HEK293 (cell line): ENCODE measurements around the gene MAMDC2.

Experiments used
- CTCF ChIA-PET: fragments of 350-600 bp; formaldehyde crosslinking; extraction: SDS; loops from one replicate; lab custom pipeline; 2021; ENCODE audit warnings: antibody characterized with exemption; lab: Yijun Ruan, JAX
- POLR2A ChIA-PET: fragments of 300-600 bp; formaldehyde crosslinking; extraction: SDS; loops from one replicate; lab custom pipeline; 2020; ENCODE audit warnings: antibody characterized with exemption, inconsistent platforms; lab: Yijun Ruan, JAX
- H3K27ac ChIP-seq: fragments of 200-500 bp; sonication (Bioruptor generic); 2 replicates; pipeline ENCODE4 v1.5.1; 2014; ENCODE audit warnings: low read depth, low read length, control low read depth, inconsistent platforms; ENCODE audit errors: extremely low read depth
- H3K36me3 ChIP-seq, 2 experiments: fragments of 200-500 bp in 1 of 2; sonication (Bioruptor generic) in 1 of 2; 1 replicate in 1 of 2; 2 replicates in 1 of 2; pipeline ENCODE4 v1.5.1; 2014 to 2017; ENCODE audit warnings: inconsistent platforms in 2 of 2, low read length in 2 of 2; ENCODE audit not compliant: control insufficient read depth in 2 of 2, insufficient read depth in 1 of 2
- H3K4me1 ChIP-seq: fragments of 200-500 bp; sonication (Bioruptor generic); 2 replicates; pipeline ENCODE4 v1.5.1; 2014; ENCODE audit warnings: mild to moderate bottlenecking, low read length, inconsistent platforms; ENCODE audit not compliant: control insufficient read depth, insufficient read depth
- H3K4me3 ChIP-seq: 2 replicates; pipeline ENCODE4 v1.5.1; 2011; ENCODE audit warnings: low read depth, mild to moderate bottlenecking, control low read depth, low read length, moderate library complexity
- H3K9me3 ChIP-seq: fragments of 200-500 bp; sonication (Bioruptor generic); 2 replicates; pipeline ENCODE4 v1.5.1; 2014; ENCODE audit warnings: low read depth, low read length, inconsistent platforms; ENCODE audit not compliant: control insufficient read depth, insufficient read depth
- EGR2 ChIP-seq: fragments of 450-650 bp; formaldehyde crosslinking; IDR thresholded peaks from 2 replicates; pipeline ENCODE4 v1.5.1; 2016; ENCODE audit warnings: low read depth, missing biosample characterization, missing genetic modification characterization
- ELK4 ChIP-seq: IDR thresholded peaks from 2 replicates; pipeline ENCODE4 v1.6.1; 2011; ENCODE audit warnings: mild to moderate bottlenecking, low read depth, low read length, borderline replicate concordance
- HIC1 ChIP-seq: fragments of 450-650 bp; formaldehyde crosslinking; IDR thresholded peaks from 2 replicates; pipeline ENCODE4 v1.5.1; 2016; ENCODE audit warnings: missing biosample characterization, missing genetic modification characterization
- HOXD13 ChIP-seq: sonication (generic); formaldehyde crosslinking; IDR thresholded peaks from 2 replicates; pipeline ENCODE4 v1.8.0; 2022; ENCODE audit warnings: missing genetic modification reagents, borderline replicate concordance
- INSM2 ChIP-seq: fragments of 450-650 bp; formaldehyde crosslinking; IDR thresholded peaks from 2 replicates; pipeline ENCODE4 v1.5.1; 2016; ENCODE audit warnings: missing biosample characterization, missing genetic modification characterization
- KLF10 ChIP-seq: fragments of 450-650 bp; IDR thresholded peaks from 2 replicates; pipeline ENCODE4 v1.5.1; 2018; ENCODE audit warnings: missing biosample characterization, mild to moderate bottlenecking, missing genetic modification characterization
- KLF9 ChIP-seq: fragments of 450-650 bp; formaldehyde crosslinking; IDR thresholded peaks from 2 replicates; pipeline ENCODE4 v1.5.1; 2016; ENCODE audit warnings: missing biosample characterization, missing genetic modification characterization, low read depth
- MEIS1 ChIP-seq: sonication (generic); formaldehyde crosslinking; IDR thresholded peaks from 2 replicates; pipeline ENCODE4 v1.8.1; 2022; ENCODE audit warnings: missing genetic modification reagents, mild to moderate bottlenecking, borderline replicate concordance
- MZF1 ChIP-seq: fragments of 450-650 bp; formaldehyde crosslinking; IDR thresholded peaks from 2 replicates; pipeline ENCODE4 v1.5.1; 2017; ENCODE audit warnings: missing biosample characterization, missing genetic modification characterization, borderline replicate concordance
- PATZ1 ChIP-seq: fragments of 450-650 bp; formaldehyde crosslinking; IDR thresholded peaks from 2 replicates; pipeline ENCODE4 v1.5.1; 2016; ENCODE audit warnings: missing biosample characterization, missing genetic modification characterization
- YY1 ChIP-seq: fragments of 450-650 bp; formaldehyde crosslinking; IDR thresholded peaks from 2 replicates; pipeline ENCODE4 v1.5.1; 2018; ENCODE audit warnings: missing biosample characterization, missing genetic modification characterization
- ZBTB1 ChIP-seq: fragments of 450-650 bp; formaldehyde crosslinking; IDR thresholded peaks from 2 replicates; pipeline ENCODE4 v1.5.1; 2016; ENCODE audit warnings: missing biosample characterization, missing genetic modification characterization
- ZFP69B ChIP-seq: fragments of 450-650 bp; formaldehyde crosslinking; IDR thresholded peaks from 2 replicates; pipeline ENCODE4 v1.5.1; 2016; ENCODE audit warnings: missing biosample characterization, missing genetic modification characterization
- ZNF175 ChIP-seq: fragments of 450-650 bp; formaldehyde crosslinking; IDR thresholded peaks from 2 replicates; pipeline ENCODE4 v1.5.1; 2016; ENCODE audit warnings: missing biosample characterization, missing genetic modification characterization
- ZNF19 ChIP-seq: fragments of 450-650 bp; formaldehyde crosslinking; IDR thresholded peaks from 2 replicates; pipeline ENCODE4; 2016; ENCODE audit warnings: missing biosample characterization, missing genetic modification characterization, low read depth
- ZNF202 ChIP-seq: fragments of 450-650 bp; formaldehyde crosslinking; IDR thresholded peaks from 2 replicates; pipeline ENCODE4 v1.5.1; 2016; ENCODE audit warnings: missing biosample characterization, missing genetic modification characterization, borderline replicate concordance
- ZNF24 ChIP-seq: fragments of 450-650 bp; formaldehyde crosslinking; IDR thresholded peaks from 2 replicates; pipeline ENCODE4 v1.5.1; 2016; ENCODE audit warnings: missing biosample characterization, missing genetic modification characterization
- ZNF292 ChIP-seq: fragments of 450-650 bp; formaldehyde crosslinking; IDR thresholded peaks from 2 replicates; pipeline ENCODE4 v1.5.1; 2016; ENCODE audit warnings: low read depth, missing biosample characterization, missing genetic modification characterization, borderline replicate concordance
- ZNF362 ChIP-seq: fragments of 450-650 bp; formaldehyde crosslinking; IDR thresholded peaks from 2 replicates; pipeline ENCODE4 v1.5.1; 2016; ENCODE audit warnings: missing biosample characterization, missing genetic modification characterization
- ZNF366 ChIP-seq: fragments of 450-650 bp; formaldehyde crosslinking; conservative IDR thresholded peaks from 2 replicates; pipeline ENCODE4 v1.5.1; 2016; ENCODE audit warnings: missing biosample characterization, missing genetic modification characterization
- ZNF621 ChIP-seq: fragments of 450-650 bp; formaldehyde crosslinking; IDR thresholded peaks from 2 replicates; pipeline ENCODE4 v1.5.1; 2017; ENCODE audit warnings: missing biosample characterization, missing genetic modification characterization
- ZNF624 ChIP-seq: fragments of 450-650 bp; formaldehyde crosslinking; IDR thresholded peaks from 2 replicates; pipeline ENCODE4 v1.5.1; 2017; ENCODE audit warnings: missing biosample characterization, missing genetic modification characterization
- ZNF76 ChIP-seq: fragments of 450-650 bp; formaldehyde crosslinking; IDR thresholded peaks from 2 replicates; pipeline ENCODE4; 2016; ENCODE audit warnings: low read depth, missing biosample characterization, missing genetic modification characterization, borderline replicate concordance
- ZNF837 ChIP-seq: fragments of 450-650 bp; formaldehyde crosslinking; IDR thresholded peaks from 2 replicates; pipeline ENCODE4 v1.5.1; 2016; ENCODE audit warnings: missing biosample characterization, missing genetic modification characterization

Gene MAMDC2

GRCh38 chr9:70192707-70193106 lies 149.1 kb downstream of the MAMDC2 start (continued):
- TF ChIP-seq PATZ1 (tag by site-specific recombination): no peak
- no peak for TF ChIP-seq ZNF19 (tag by site-specific recombination)
- no peak for TF ChIP-seq INSM2
- no peak for TF ChIP-seq ZFP69B (tag by site-specific recombination)
- TF ChIP-seq ZNF624 (tag by site-specific recombination): no peak
- TF ChIP-seq ZNF292 (tag by site-specific recombination): no peak
- TF ChIP-seq ZNF175 (tag by site-specific recombination): no peak
- no peak for TF ChIP-seq HOXD13 (CRISPR knock-in tag)
- TF ChIP-seq, all 188 proteins: peak for 0

GRCh38 chr9:70195456-70195855 lies 151.8 kb downstream of the MAMDC2 start:
- Histone ChIP-seq H3K27ac (no peak overlapping the region), H3K9me3 (no peaks in the 10 kb centered on the region), H3K36me3 (no peaks in the 10 kb centered on the region), H3K4me1 (no peaks in the 10 kb centered on the region), H3K4me3 (no peak overlapping the region)
- CTCF ChIA-PET: no interaction called here
- POLR2A ChIA-PET: no interaction called here
- TF ChIP-seq ZNF621 (tag by site-specific recombination): no peak
- TF ChIP-seq KLF10: no peak
- no peak for TF ChIP-seq ZNF837 (tag by site-specific recombination)
- no peak for TF ChIP-seq ZNF366 (tag by site-specific recombination)
- TF ChIP-seq ELK4: no peak
- no peak for TF ChIP-seq KLF9 (tag by site-specific recombination)
- no peak for TF ChIP-seq ZNF362 (tag by site-specific recombination)

- Histone ChIP-seq H3K9me3 (no peaks in the 10 kb centered on the region), H3K36me3 (no peaks in the 10 kb centered on the region), H3K4me1 (no peaks in the 10 kb centered on the region), H3K27ac (no peak overlapping the region), H3K4me3 (no peak overlapping the region)
- ChIA-PET POLR2A (no interaction called here), CTCF (no interaction called here)
- TF ChIP-seq EGR2 (no peak), ZNF292 (tag by site-specific recombination) (no peak), KLF9 (tag by site-specific recombination) (no peak), ZBTB1 (tag by site-specific recombination) (no peak), YY1 (tag by site-specific recombination) (no peak), MEIS1 (CRISPR knock-in tag) (no peak), ZNF76 (tag by site-specific recombination) (no peak), ZNF24 (tag by site-specific recombination) (no peak), MZF1 (tag by site-specific recombination) (no peak), HIC1 (tag by site-specific recombination) (no peak), ZNF202 (tag by site-specific recombination) (no peak)
Measured at GRCh38 chr9:70197216-70198044, 153.8 kb downstream of the MAMDC2 start.
